22Rv1 (cell line): ENCODE results near the gene SYNJ2.

Source experiments
- CTCF ChIP-seq: fragments of 450-650 bp; IDR thresholded peaks from 2 replicates; pipeline ENCODE4 v1.5.1; 2017; ENCODE audit warnings: mild to moderate bottlenecking
- ZFX ChIP-seq: fragments of 450-650 bp; IDR thresholded peaks from 2 replicates; pipeline ENCODE4 v1.6.1; 2017; ENCODE audit warnings: antibody characterized with exemption, borderline replicate concordance

- TF ChIP-seq CTCF (no peak), ZFX (no peak)
These were observed 3.5 kb upstream of the SYNJ2 start for GRCh38 chr6:157978021-157978783.
